Dedifferentiated amniotic fluid mesenchymal stem cell (primary cell): Measurements from ENCODE around the gene ESYT1.
"Not testable (repeated sequence)": the region's sequence is repeated elsewhere in the genome, so short reads cannot be mapped to it uniquely, and the experiment has no call there.

Source experiments
- DNase-seq: peaks from one replicate; pipeline ENCODE4 v3.0.0-alpha.2; 2016; ENCODE audit errors: extremely low spot score

The ESYT1 gene

DNA sequence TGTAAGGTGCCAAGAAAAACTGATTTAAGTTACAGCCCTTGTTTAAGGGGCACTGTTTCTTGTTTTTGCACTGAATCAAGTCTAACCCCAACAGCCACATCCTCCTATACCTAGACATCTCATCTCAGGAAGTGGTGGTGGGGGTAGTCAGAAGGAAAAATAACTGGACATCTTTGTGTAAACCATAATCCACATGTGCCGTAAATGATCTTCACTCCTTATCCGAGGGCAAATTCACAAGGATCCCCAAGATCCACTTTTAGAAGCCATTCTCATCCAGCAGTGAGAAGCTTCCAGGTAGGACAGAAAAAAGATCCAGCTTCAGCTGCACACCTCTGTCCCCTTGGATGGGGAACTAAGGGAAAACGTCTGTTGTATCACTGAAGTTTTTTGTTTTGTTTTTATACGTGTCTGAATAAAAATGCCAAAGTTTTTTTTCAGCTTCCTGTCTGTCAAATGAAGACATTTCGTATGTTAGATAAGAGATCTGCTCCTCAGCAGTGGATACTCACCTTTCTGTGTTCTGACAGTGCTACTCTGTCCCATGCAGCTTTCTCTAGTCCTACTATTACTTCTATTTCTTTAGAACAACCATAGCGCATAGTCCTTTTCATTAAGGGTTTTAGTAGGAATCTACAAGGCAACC, 24.9 kb upstream of the ESYT1 start:
- no peak for DNase-seq

DNA sequence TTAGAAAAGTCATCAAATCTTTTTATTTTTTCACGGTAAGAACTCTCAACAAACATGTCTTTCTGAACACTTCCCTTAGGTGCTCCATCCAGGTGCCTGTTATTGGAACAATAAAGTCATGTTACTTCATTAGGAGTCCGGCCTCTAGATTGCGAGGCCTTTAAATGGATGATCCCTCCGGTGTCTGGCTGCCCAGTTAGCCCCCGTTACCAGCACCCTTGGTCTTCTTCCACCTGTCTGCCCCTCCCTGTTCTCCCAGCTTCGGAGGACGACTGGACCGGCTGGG, 24.3 kb upstream of the ESYT1 start:
- no peak for DNase-seq

- peak; percentile 99 for DNase-seq
Observed at GRCh38 chr12:56104109-56104814, 23.8 kb upstream of the ESYT1 start, which contains the start of gene PA2G4. PA2G4 (plus strand) TSS chr12:56104559; CDS start chr12:56104738, 179 bp downstream.

DNA sequence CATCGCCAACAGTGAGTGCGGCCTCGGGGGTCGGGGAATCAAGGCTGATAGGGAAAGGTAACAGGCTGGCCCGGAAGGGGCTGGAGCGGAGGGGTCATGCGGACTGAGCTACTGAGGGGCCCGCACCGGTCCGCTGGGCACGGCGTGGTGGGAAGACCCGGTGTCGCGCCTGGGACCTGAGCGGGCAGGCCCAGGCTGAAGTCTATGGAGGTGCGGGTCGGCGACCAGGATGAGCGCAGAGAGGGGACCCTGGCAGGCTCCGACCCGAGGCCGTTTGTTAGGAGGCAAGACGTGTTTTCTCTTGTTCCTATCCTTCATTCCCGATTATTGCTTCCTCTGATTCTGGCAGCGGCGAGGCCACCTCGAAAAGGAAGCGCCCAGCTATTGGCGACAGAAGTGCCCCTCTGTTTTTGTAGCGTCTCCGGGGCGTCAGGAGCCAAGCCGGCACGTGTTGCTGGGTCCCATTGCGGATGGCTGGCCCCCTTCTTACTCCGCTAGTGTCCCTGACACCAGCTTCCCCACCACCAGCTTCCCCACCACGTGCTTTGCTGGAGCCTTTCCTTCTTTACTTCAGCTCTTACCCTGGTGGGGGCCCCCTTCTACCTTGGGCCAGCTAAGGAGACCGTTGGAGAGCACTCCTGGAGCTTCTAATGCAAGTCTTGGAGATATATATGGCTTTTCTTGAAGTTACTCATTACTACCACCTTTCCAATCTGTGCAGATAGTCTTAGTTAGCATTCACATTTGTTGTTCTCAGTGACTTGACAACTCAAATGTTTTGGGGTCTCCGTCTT, 23.1 kb upstream of the ESYT1 start:
- DNase-seq = no peak

GRCh38 chr12:56105609-56105902, 22.5 kb upstream of the ESYT1 start:
- DNase-seq = no peak

- no peak for DNase-seq
Observed at GRCh38 chr12:56107242-56107641, 20.8 kb upstream of the ESYT1 start.

DNA sequence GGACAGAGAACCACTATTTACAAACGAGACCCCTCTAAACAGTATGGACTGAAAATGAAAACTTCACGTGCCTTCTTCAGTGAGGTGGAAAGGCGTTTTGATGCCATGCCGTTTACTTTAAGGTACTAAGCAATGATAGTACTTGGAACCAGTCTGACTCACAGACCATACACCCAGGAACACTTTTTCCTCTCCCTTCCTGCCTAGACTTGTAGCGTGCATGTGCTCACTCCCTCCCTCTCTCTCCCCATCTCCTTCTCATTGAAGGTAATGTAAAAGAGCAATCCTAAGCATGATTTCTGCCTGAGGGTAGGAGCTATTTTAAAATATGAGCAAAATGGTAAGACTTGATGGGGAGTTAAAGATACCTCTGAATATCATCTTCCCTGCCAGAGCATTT, 17.5 kb upstream of the ESYT1 start:
- DNase-seq = no peak

DNA sequence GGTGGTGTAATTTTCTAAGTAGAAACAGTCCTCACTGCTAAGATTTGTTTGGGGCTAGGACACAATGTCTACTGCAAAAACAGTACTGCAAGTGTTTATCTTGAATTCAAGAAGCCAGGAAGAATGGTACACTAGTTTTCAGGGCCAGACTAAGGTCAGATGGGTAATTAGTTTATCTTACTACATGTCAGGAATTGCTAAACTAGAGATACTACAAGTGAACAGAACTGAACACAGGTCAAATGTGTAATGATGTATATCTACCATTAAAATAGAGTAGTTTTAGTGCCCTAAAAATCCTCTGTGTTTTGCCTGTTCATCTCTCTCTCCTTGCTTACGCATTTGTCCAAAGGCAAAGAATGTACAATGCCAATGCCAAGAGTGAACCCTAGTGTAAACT, 14.0 kb upstream of the ESYT1 start:
- no peak for DNase-seq

DNA sequence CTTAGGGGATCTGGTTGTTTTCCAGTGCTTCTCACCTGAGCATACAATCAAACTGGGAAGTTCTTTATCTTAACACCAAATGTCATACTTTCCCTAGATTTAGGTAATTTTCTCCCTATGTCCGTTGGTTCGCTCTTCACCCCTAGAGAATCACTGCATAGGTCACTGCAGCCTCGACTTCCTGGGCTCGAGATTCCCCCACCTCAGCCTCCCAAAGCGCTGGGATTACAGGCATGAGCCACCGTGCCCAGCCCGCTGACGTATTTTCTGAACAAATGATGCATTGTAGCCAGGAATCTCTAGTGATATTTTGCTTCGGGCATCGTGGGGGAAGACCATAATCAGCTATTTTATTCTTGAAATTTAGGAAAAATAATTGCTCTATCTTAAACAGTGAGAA, 12.7 kb upstream of the ESYT1 start:
- DNase-seq = no peak

DNA sequence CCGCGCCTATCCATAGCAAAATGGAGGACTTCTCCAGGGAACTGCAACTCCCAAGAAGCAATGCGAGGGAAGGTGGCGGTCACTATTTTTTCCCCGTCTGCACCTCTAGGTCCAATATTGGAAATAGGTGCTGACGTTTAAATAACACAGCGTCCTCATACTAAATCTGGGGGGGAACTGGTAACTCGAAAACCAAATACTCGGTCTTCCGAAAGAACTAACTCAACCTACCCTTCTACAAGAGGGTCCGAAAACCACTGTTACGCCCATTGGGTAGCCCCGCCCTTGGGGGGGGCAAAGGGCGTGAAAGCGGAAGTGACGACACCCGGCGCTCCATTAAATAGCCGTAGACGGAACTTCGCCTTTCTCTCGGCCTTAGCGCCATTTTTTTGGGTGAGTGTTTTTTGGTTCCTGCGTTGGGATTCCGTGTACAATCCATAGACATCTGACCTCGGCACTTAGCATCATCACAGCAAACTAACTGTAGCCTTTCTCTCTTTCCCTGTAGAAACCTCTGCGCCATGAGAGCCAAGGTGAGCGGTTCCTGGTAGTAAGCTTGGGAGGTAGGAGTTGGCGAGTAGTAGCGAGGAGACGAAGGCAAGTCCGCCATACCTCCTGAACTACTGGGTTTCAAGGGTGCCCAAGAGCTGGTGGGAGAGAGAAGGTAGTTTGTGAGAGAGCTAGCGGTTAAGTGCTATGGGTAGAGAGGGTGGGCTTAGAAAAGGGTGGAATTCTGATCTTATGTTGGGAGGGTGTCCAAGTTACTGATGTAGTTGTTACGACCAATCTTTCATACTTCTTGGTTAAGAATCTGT, 11.6 kb upstream of the ESYT1 start, which contains the start of gene RPL41:
TSS of gene RPL41 (plus strand) at position 367 of the 815 bp plus-strand sequence.
- DNase-seq = peak; percentile 94

DNA sequence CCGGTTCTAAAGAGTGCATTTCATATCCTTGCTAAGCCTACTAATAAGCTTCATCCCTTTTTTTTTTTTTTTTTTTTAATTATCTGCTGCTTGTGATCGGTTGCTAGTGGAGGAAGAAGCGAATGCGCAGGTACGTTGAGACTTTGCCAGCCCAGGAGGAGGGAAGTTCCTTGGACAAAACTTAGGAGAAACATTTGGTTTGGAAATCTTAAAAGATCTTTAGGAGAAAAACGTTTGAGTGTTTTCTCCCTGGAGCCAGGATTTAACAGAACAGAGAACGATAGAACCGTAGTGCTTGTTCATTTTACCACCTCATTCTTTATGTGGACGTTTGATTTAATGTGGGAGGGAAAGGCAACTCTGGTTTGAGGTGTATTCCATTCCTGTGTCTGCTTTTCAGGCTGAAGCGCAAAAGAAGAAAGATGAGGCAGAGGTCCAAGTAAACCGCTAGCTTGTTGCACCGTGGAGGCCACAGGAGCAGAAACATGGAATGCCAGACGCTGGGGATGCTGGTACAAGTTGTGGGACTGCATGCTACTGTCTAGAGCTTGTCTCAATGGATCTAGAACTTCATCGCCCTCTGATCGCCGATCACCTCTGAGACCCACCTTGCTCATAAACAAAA, 10.9 kb upstream of the ESYT1 start:
- not testable (repeated sequence) for DNase-seq

- DNase-seq = peak; percentile 99
Observed at GRCh38 chr12:56117778-56118687, 10.0 kb upstream of the ESYT1 start, which contains the start of gene ZC3H10. ZC3H10 (plus strand) TSS chr12:56118266; CDS start chr12:56120563, 2,297 bp downstream.

DNA sequence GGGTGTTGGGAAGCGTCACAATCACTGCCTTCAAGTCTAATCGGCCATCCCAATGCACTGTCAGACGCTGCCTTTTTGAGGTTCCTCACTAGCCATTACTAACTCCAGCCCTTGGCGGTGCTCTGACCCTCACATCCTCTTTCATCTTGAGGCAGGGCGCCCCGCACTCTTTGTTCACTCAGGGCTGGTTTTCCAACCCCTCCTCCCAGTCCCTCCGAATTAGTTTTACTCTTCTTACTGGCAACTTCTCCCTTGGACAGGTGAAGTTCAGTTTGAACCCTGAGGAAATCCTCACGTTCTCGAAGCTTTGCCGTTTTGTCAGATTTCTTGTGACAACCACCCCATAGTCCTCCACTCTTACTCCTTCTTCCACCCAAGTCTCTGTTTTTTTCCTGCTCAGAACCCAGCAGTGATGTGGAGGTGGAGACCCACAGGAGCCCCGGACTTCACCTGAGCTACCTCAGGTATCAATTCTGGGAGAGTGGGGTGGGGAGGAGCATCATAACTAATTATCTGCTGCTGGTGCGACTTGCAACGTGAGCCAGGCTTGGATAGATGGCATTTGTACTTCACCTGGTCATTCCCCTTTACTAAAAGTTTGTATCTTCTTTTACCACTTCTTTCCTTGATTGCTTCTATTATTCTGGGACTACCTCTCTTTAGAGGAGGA, 9.2 kb upstream of the ESYT1 start:
- DNase-seq = no peak

DNA sequence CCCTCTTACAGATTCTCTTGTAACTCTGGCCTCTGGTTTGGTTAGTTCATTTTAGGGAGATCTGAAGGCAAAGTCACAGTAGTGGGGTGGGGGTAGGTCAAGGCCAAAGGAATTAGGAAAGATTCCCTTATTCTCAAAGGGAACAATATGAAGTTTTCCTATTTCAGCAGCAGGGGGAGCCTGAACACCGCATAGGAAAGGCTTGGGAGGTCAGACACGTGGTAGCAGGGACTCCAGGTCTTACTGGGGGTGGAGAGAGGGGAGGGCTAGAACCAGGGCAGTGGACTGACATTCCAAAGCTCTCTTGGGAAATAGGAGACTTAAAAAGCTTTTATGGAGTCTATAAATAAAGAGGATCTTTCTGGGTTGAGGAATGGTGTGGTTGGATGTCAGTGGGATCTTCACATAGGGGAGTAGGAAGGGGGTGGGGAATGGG, 8.7 kb upstream of the ESYT1 start:
- DNase-seq = peak; percentile 92

DNA sequence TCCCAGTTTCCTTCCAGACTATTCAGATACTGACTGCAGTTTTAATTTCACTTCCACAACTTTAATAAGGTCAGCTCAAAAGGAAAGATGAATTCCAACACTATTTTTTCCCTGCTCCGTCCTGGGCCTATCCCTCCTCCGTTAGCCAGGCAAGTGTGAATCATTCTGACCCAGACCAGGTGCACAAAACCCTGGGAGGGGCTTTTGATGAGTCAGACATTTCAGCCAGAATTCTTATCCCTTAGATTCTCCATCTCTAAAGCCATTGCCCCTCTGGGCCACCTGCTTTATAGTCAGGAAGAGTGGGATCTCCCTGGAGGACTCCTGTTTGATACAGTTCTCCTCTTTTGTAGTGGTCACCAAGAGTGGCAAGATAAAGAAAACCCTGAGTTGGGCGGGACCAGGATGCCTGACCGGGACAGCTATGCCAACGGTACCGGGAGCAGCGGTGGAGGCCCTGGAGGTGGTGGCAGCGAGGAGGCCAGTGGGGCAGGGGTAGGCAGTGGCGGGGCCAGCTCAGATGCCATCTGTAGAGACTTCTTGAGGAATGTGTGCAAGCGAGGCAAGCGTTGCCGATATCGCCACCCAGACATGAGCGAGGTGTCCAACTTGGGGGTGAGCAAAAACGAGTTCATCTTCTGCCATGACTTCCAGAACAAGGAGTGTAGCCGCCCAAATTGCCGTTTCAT, 7.8 kb upstream of the ESYT1 start:
- no peak for DNase-seq

GRCh38 chr12:56121204-56121870, 6.7 kb upstream of the ESYT1 start:
- DNase-seq = no peak

DNA sequence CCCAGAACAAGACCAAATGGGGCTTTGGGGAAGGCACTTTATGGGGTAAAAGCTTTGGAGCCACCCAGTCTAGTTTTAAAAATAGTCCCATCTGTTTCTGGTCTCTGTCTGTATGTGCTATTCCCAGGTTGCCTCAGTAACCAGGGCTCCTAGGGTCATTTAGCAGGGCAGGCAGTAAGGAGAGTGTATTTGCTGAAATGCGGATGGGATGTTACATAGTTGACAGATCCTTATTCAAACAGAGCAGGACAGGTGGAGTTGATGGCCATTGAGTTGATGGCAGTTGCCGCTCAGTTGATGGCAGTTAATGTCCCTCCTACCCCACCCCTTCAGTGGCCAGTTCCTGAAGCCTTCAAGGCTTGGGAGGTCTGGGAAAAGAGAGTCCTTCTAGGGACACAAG, 5.4 kb upstream of the ESYT1 start:
- DNase-seq = no peak

GRCh38 chr12:56124133-56124532, 3.9 kb upstream of the ESYT1 start:
- no peak for DNase-seq

DNA sequence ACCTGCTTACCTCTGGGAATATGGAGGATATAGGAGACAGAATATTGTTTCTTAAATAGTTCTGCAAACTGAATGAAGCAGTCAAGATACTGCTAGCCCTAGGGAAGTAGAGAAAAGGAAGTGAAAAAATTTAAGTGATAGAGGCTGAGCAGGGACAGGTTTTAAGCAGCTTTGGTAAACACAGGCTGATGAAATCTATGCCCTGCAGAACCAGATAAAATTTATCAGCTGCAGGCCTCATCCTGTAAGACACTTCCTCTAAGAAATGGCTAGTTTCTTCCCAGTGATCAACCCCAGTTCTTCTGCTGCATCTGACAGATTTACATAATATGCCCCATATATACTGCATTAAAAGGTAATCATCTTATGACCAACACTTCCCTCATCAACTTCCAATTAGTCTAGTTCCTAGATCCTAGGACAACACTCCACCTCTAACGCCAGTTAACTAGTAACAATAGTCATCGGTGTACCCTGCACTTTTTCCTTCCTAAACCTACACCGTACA, 1.3 kb upstream of the ESYT1 start:
- DNase-seq = no peak
